PC-9 (cell line): Measurements from ENCODE around the gene PLK2.

Experiments used
- CTCF ChIP-seq: fragments of 200-600 bp; sonication (generic); conservative IDR thresholded peaks from 2 replicates; pipeline ENCODE4 v1.6.1; 2017; ENCODE audit warnings: mixed run types, antibody characterized with exemption, mild to moderate bottlenecking, moderate library complexity
- EZH2 ChIP-seq: fragments of 200-600 bp; sonication (generic); IDR thresholded peaks from 2 replicates; pipeline ENCODE4 v1.8.0; 2017; ENCODE audit warnings: antibody characterized with exemption, low read depth

- TF ChIP-seq CTCF, result no peak
- no peak for TF ChIP-seq EZH2
Measured at GRCh38 chr5:58451732-58452565, 7.9 kb downstream of the PLK2 start.
